Tibial artery (tissue), 4 donors: ENCODE measurements around the gene TASP1.

Experiments
- DNase-seq, 2 donors: peaks; one replicate each; pipeline ENCODE4 v3.0.0-alpha.2; 2019
- H3K27ac ChIP-seq, 2 donors: fragments of 200-600 bp; sonication (generic) in 1 of 2; 1 replicate in 1 of 2; 2 replicates in 1 of 2; pipeline ENCODE4 v1.5.1; 2018 to 2019; ENCODE audit warnings: mild to moderate bottlenecking in 1 of 2
- H3K27me3 ChIP-seq, 2 donors: fragments of 200-600 bp; sonication (generic) in 1 of 2; one replicate each; pipeline versions ENCODE4 v1.5.1 to v1.6.0; 2016 to 2019
- H3K36me3 ChIP-seq, 3 donors: fragments of 200-600 bp; sonication (generic) in 2 of 3; one replicate each; pipeline ENCODE4 v1.5.1; 2016 to 2019; ENCODE audit warnings: mild to moderate bottlenecking in 2 of 3
- H3K4me1 ChIP-seq, 4 donors: fragments of 200-600 bp; sonication (generic) in 2 of 4; 1 replicate in 3 of 4; 2 replicates in 1 of 4; pipeline ENCODE4 v1.5.1; 2016 to 2019
- H3K4me3 ChIP-seq, 2 donors: fragments of 200-600 bp; sonication (generic) in 1 of 2; 1 replicate in 1 of 2; 2 replicates in 1 of 2; pipeline ENCODE4 v1.5.1; 2018 to 2019; ENCODE audit warnings: mild to moderate bottlenecking in 2 of 2
- H3K9me3 ChIP-seq, 3 donors: fragments of 200-600 bp; sonication (generic) in 1 of 3; one replicate each; pipeline ENCODE4 v1.5.1; 2016 to 2019
- intact Hi-C: fragments of 100-400 bp; cut with DNase I; formaldehyde crosslinking; loops from one replicate; pipeline ENCODE4 v1.15.0; 2023; ENCODE audit warnings: low total_unique reads
- TF ChIP-seq, protein P1 (sequence below), 2 experiments: fragments of 200-600 bp in 1 of 2; fragments of 450-650 bp in 1 of 2; IDR thresholded peaks; one replicate each; pipeline ENCODE4 v1.5.1; 2017 to 2019; ENCODE audit warnings: antibody characterized with exemption in 2 of 2, mild to moderate bottlenecking in 1 of 2, moderate library complexity in 1 of 2

Gene TASP1

DNA sequence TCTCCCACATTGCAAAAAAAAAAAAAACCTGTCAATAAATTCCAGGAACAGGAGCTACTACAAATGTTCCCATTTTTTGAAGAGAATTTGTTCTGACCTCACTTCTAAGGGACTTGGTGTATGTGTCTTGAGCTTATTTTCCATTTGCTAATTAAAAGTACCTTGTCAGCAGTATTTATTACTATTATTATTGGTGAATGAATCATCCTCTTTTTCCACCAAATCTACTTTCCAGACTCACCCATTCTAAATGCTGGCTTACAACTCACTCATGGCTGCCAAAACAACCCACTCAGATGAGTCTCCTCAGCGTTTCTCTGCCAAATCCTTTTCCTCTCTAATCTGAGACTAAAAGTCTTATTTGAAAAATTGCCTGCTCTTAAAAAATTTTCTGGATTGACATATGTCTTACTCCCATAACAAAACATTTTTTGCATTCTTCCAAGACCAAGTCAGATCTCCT lies 33.2 kb upstream of the TASP1 start:
- H3K4me1 ChIP-seq = peaks cover 0 to 40% (median 5%) of the 10 kb centered on the region in 4 donors
- intact Hi-C loops = no loop called here
- H3K9me3 ChIP-seq = no peaks in the 10 kb centered on the region
- H3K27me3 ChIP-seq = no peaks in the 10 kb centered on the region
- H3K36me3 ChIP-seq = no peaks in the 10 kb centered on the region
- TF ChIP-seq, protein P1, sequence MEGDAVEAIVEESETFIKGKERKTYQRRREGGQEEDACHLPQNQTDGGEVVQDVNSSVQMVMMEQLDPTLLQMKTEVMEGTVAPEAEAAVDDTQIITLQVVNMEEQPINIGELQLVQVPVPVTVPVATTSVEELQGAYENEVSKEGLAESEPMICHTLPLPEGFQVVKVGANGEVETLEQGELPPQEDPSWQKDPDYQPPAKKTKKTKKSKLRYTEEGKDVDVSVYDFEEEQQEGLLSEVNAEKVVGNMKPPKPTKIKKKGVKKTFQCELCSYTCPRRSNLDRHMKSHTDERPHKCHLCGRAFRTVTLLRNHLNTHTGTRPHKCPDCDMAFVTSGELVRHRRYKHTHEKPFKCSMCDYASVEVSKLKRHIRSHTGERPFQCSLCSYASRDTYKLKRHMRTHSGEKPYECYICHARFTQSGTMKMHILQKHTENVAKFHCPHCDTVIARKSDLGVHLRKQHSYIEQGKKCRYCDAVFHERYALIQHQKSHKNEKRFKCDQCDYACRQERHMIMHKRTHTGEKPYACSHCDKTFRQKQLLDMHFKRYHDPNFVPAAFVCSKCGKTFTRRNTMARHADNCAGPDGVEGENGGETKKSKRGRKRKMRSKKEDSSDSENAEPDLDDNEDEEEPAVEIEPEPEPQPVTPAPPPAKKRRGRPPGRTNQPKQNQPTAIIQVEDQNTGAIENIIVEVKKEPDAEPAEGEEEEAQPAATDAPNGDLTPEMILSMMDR (IDR thresholded peaks at IDR 0.05) = no peak
- DNase-seq = peak in 1 of 2 donors; percentile 41
- peak overlapping the region; percentile 27 to 61 for H3K27ac ChIP-seq
- H3K4me3 ChIP-seq = no peak overlapping the region

DNA sequence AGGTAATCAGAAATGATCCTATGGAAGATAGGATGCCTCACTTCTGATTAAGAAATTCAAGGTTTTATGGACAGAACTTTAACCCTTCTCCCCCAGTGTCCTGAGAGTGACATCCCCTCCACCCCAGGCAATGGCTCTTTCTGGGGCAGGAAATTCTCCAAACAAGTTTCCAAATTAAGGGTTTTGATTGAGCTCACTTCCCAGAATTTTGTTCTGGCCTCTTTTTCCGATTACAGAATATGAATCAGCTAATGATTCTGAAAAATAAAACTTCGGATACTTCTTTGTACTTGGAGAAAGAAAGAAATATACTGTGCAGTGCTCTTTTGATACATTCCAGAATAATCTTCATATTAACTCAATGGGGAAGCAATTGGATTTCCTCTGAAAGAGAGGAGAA lies 32.8 kb upstream of the TASP1 start:
- DNase-seq = no peak
- no peaks in the 10 kb centered on the region for H3K27me3 ChIP-seq
- H3K27ac ChIP-seq = peak overlapping the region; percentile 27 to 61
- TF ChIP-seq, protein P1 (IDR thresholded peaks at IDR 0.05) = no peak
- intact Hi-C loops = no loop called here
- H3K9me3 ChIP-seq = no peaks in the 10 kb centered on the region
- H3K4me1 ChIP-seq = peaks cover 0 to 40% (median 5%) of the 10 kb centered on the region in 4 donors
- no peak overlapping the region for H3K4me3 ChIP-seq
- H3K36me3 ChIP-seq = no peaks in the 10 kb centered on the region

DNA sequence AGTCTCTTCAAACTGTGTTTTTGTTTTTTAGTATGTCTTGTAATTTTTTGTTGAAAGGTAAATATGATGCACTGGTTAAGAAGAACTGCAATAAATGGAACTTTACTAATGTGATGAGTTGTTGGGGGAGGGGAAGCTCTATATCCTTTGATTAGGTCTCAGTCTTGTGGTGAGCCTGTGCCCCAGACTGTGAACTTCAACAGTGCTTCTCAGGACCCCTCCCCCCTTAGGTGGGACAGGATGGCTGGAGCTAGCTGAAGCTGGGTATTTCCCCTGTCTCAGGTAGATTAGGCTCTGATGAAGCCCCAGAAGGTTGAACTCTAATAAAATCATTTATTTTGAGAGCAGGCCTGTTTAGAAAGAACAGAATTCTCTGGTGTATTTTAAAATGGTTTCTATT lies 31.4 kb upstream of the TASP1 start:
- Histone ChIP-seq H3K27ac (peak overlapping the region; percentile 27 to 61), H3K36me3 (no peaks in the 10 kb centered on the region), H3K4me3 (no peak overlapping the region), H3K27me3 (no peaks in the 10 kb centered on the region), H3K9me3 (no peaks in the 10 kb centered on the region), H3K4me1 (peaks cover 0 to 40% (median 5%) of the 10 kb centered on the region in 4 donors)
- TF ChIP-seq, protein P1 (IDR thresholded peaks at IDR 0.05) = no peak
- intact Hi-C loops = no loop called here
- no peak for DNase-seq

DNA sequence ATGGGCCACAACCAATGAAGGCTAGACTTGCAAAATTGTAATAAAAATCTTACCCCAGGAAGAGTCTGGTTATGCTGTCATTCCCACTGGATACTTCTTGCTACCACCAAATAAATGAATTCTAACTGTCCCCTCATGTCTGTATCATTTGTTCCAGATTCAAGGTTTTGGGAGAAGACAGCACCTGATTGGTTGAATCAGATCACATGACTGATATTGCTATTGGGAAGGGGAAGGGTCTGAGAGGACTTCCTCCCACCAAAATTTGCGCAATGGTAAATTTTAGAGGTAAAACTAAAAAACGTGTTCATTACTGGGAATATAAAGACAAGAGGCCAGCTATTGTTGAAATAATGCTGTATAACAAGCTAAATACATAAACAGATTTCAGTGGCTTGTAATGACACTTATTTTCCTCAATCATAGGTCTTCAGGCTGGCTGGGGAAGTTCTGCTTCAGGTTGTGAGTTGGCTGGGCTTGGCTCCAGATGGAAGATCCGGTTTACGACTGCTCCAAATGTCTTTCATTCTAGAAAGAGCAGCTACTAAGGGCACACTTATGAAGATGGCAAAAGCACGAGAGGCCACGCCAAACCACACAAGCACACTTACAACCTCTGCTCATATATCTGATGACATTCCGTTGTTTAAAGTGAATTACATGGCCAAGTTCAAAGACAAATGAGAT lies 27.1 kb upstream of the TASP1 start:
- H3K9me3 ChIP-seq = no peaks in the 10 kb centered on the region
- no peak overlapping the region for H3K27ac ChIP-seq
- H3K36me3 ChIP-seq = no peaks in the 10 kb centered on the region
- intact Hi-C loops = no loop called here
- no peak for DNase-seq
- TF ChIP-seq, protein P1 (IDR thresholded peaks at IDR 0.05) = no peak
- H3K4me1 ChIP-seq = peaks cover 0 to 36% (median 2%) of the 10 kb centered on the region in 4 donors
- H3K27me3 ChIP-seq = no peaks in the 10 kb centered on the region
- no peak overlapping the region for H3K4me3 ChIP-seq

DNA sequence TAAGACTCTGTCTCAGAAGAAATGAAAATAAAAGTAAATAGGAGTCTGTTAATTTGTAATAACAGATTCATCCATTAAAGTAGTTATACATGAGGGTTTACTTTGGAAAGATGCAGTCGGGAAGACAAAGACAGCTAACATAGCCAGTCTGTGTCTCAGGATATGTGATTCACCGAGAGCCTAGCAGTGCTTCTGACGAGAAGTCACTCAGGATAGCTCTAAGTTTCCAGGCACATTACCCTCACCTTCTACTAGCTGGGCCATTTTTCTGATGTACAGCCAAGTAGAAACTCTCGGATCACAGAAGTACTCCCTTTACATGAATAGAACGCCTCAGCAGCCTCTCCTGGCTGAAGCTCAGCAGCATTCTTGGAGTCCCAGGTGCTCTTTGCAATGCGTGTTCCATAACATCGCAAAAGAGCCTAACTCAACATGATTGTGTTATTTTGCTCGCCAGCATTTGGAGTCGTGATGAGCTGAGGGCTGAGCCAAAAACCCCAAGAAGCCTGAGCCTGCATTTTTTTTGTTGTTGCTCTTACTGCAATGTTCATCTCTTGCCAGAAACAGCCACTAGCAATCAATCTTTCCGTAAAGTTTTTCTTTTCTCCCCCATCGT lies 22.4 kb upstream of the TASP1 start:
- H3K36me3 ChIP-seq = no peaks in the 10 kb centered on the region
- no peak for DNase-seq
- peak overlapping the region; percentile 34 to 40 for H3K27ac ChIP-seq
- TF ChIP-seq, protein P1 (IDR thresholded peaks at IDR 0.05) = no peak
- peak overlapping the region in 1 of 2 donors; percentile 27 for H3K4me3 ChIP-seq
- peaks cover 0 to 17% (median 2%) of the 10 kb centered on the region in 4 donors for H3K4me1 ChIP-seq
- no peaks in the 10 kb centered on the region for H3K27me3 ChIP-seq
- intact Hi-C loops = no loop called here
- H3K9me3 ChIP-seq = no peaks in the 10 kb centered on the region
